Brain microvascular endothelial cell (primary cell): ENCODE measurements around the gene GRID1.

Experiments used
- DNase-seq: peaks from one replicate; pipeline ENCODE4 v3.0.0-alpha.2; 2020
- H3K27ac ChIP-seq: fragments of 250-450 bp; sonication (Bioruptor Pico); 2 replicates; pipeline ENCODE4 v1.5.1; 2020; ENCODE audit warnings: mild to moderate bottlenecking, moderate library complexity
- H3K27me3 ChIP-seq: fragments of 250-450 bp; sonication (Bioruptor Pico); replicated peaks from 2 replicates; pipeline ENCODE4 v1.5.1; 2020; ENCODE audit warnings: mild to moderate bottlenecking
- H3K36me3 ChIP-seq: fragments of 250-450 bp; sonication (Bioruptor Pico); replicated peaks from 2 replicates; pipeline ENCODE4 v1.5.1; 2020; ENCODE audit warnings: mild to moderate bottlenecking
- H3K4me3 ChIP-seq: 2 replicates; pipeline ENCODE4 v1.5.1; 2011; ENCODE audit warnings: low read depth, mild to moderate bottlenecking, control low read depth, low read length, moderate library complexity
- in situ Hi-C: cut with HindIII; loops from 2 replicates; pipeline ENCODE4 v1.10.0; 2017; ENCODE audit warnings: low sequenced_read_pairs, low pct_ligation_motif_present
- TF ChIP-seq, protein P1 (sequence below): IDR thresholded peaks from 2 replicates; pipeline ENCODE4 v1.5.1; 2011; ENCODE audit warnings: low read depth, mild to moderate bottlenecking, moderate library complexity, low read length, control low read depth, inconsistent platforms; ENCODE audit errors: missing control alignments

Gene GRID1

DNA sequence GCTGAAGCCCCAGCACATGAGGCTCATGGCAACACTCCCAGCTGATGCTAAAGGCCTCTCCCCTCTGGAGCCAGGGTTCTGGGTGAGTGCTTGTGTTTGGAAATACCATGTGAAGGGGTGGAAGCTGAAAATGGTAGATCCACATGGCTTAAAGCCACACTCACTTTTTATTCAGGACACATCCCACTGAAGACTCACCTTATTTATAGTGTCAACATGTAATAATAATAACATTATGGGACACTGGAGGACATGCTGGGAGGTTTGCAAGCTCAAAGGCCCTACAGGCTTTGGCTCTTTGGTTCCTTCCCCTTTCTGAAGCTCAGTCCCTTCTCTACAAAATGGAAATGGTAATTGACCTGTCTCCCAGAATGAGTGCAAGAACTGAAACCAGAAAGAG lies 318.0 kb downstream of the GRID1 start:
- in situ Hi-C loops: no loop called here
- Histone ChIP-seq H3K36me3 (no peaks in the 10 kb centered on the region), H3K27me3 (no peaks in the 10 kb centered on the region), H3K4me3 (no peak overlapping the region), H3K27ac (no peak overlapping the region)
- no peak for DNase-seq
- TF ChIP-seq, protein P1, sequence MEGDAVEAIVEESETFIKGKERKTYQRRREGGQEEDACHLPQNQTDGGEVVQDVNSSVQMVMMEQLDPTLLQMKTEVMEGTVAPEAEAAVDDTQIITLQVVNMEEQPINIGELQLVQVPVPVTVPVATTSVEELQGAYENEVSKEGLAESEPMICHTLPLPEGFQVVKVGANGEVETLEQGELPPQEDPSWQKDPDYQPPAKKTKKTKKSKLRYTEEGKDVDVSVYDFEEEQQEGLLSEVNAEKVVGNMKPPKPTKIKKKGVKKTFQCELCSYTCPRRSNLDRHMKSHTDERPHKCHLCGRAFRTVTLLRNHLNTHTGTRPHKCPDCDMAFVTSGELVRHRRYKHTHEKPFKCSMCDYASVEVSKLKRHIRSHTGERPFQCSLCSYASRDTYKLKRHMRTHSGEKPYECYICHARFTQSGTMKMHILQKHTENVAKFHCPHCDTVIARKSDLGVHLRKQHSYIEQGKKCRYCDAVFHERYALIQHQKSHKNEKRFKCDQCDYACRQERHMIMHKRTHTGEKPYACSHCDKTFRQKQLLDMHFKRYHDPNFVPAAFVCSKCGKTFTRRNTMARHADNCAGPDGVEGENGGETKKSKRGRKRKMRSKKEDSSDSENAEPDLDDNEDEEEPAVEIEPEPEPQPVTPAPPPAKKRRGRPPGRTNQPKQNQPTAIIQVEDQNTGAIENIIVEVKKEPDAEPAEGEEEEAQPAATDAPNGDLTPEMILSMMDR: no peak

DNA sequence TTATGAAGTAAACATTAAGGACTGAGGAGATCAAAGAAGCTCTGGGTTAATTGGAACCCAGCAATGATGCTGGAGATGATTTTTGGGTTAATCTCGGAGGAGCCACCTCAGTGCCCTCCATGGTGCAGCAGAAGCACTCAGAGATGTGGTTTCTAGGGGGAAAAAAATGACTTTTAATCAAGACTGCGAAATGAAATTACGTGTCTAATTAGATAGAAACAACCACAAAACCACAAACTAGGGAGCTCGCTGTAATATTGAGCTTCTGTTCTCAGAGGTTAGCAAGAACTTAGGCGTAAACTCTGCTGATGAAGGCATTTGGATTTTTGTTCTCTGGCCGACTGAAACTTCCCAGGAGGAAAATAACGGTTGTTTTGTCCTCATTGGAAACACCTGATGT lies 319.0 kb downstream of the GRID1 start:
- H3K27ac ChIP-seq: no peak overlapping the region
- in situ Hi-C loops: no loop called here
- no peaks in the 10 kb centered on the region for H3K36me3 ChIP-seq
- H3K4me3 ChIP-seq: no peak overlapping the region
- no peaks in the 10 kb centered on the region for H3K27me3 ChIP-seq
- DNase-seq: no peak
- TF ChIP-seq, protein P1: no peak

DNA sequence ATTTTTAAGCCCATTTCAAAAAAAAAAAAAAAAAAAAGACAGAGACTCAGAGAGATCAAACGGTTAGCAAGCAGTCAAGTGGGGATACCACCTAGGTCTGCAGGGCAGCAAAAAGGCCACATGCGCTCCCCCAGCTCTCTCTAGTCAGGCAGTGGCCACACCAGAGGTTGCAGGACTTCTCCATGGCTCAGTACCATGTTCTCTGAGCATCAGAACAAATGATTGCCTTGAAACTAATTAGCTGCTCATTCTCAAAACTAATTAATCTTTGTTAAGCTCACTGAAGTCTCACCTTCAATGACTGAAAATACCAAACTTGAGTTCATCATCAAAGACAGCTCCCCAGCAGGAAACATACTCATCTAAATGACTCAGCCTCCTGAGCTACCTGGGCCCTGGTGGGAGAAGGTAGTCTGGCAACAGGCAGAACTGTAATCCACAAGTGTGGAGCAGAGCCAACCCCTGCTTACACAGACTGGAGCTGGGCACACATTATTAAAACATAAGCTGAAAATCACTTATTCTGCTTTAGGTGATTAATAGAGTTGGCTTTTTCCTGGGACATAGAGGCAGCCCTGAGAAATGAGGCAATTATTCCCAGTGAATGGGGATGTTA lies 319.6 kb downstream of the GRID1 start:
- no peak overlapping the region for H3K27ac ChIP-seq
- in situ Hi-C loops: no loop called here
- no peak overlapping the region for H3K4me3 ChIP-seq
- no peak for DNase-seq
- no peaks in the 10 kb centered on the region for H3K27me3 ChIP-seq
- no peaks in the 10 kb centered on the region for H3K36me3 ChIP-seq
- TF ChIP-seq, protein P1: no peak

DNA sequence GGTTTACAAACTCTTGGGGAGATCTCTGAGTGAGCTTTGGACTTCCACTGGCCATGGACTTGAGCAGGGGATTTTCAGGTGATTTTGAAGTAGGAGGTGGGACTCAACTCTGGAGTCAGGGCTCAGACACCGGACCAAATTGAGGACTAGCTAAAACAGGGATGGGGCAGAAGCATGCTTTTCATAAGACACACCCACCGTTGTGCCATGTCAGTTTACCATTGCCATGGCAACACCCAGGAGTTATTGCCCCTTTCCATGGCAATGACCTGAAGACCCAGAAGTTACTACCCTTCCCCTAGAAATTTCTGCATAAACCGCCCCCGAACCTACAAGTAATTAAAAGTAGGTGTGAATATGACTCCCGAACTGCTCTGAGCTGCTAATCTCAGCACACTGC lies 320.7 kb downstream of the GRID1 start:
- H3K36me3 ChIP-seq: no peaks in the 10 kb centered on the region
- DNase-seq: no peak
- TF ChIP-seq, protein P1: no peak
- H3K27me3 ChIP-seq: no peaks in the 10 kb centered on the region
- H3K27ac ChIP-seq: no peak overlapping the region
- in situ Hi-C loops: no loop called here
- H3K4me3 ChIP-seq: no peak overlapping the region

DNA sequence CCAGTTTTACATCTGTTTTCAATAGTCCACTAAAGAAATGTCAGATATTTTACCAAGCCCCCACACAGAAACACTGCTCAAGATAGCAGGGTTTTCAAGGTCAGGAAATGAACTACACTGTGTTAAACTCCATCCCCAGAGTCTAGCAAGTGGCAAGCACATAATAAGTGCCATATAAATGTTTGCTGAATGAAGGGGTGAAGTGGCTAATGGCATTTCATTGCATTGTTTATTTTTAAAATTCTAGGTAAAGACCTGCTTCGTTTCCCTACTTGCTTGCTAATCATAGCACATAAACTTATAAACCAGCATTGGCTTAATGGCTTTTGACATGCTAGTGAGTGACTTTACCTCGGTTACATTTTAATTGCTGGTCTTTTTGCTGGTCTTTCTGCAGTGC lies 322.6 kb downstream of the GRID1 start:
- DNase-seq: no peak
- in situ Hi-C loops: no loop called here
- Histone ChIP-seq H3K27ac (no peak overlapping the region), H3K4me3 (no peak overlapping the region), H3K27me3 (no peaks in the 10 kb centered on the region), H3K36me3 (no peaks in the 10 kb centered on the region)
- TF ChIP-seq, protein P1: no peak

DNA sequence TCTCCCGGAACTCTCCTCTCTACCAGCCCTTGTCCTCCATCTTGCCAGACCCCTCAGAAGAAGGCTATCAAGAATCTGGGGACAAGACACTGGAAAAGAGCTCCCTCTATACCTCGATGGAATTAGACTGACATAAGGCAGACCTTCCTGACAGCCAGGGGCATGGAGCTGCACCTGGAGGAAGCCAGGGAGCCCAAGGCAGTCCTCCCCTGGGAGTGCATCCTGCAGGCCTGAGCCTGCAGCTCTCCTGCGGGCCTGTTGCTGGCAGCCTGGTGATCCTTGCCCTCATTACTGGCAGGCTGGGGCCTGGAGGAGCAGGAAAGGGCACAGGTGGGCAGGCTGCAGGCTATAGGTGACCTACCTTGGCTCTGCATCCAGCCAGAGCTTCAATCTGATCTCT lies 323.4 kb downstream of the GRID1 start:
- H3K27ac ChIP-seq: no peak overlapping the region
- TF ChIP-seq, protein P1: no peak
- no peaks in the 10 kb centered on the region for H3K27me3 ChIP-seq
- H3K36me3 ChIP-seq: no peaks in the 10 kb centered on the region
- no peak for DNase-seq
- in situ Hi-C loops: no loop called here
- H3K4me3 ChIP-seq: no peak overlapping the region
